GM21447 (cell line): Measurements from ENCODE around the gene UBE3B.

ENCODE experiments used
- ATAC-seq: cut with Tn5 transposase; IDR thresholded peaks from one replicate; pipeline ENCODE4 v1.9.1; 2021; ENCODE audit not compliant: unreplicated experiment

UBE3B gene

DNA sequence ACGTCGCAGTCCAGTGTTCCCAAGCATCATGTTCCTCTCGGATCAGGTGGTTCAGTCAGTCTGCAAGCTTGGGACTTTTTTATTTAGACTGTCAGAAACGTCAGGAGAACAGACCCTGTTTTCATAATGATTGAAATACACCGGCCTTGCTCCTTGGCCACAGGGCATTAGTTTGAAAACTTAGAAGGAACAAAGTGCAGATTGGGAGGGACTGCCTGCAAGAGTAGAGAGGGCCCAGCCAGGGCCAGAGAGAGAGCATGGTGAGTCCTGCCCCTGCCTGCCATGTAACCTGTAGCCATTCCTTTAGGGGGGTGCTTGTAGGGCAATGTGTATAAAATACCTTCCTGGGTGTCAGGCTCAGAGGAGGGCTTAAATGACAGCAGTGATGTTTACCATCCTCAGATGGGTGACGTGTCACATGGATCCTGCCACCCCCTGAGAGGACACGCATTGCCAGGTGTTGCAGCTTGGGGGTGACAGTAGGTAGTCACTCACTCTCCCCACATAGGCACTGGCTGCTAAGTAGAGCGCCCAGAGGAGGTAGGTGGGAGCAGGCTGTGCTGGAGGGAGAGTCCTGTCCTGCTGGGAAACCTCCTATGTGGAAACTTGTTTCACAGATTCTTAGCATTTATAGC is 50.2 kb downstream of the UBE3B start:
- no peak for ATAC-seq

DNA sequence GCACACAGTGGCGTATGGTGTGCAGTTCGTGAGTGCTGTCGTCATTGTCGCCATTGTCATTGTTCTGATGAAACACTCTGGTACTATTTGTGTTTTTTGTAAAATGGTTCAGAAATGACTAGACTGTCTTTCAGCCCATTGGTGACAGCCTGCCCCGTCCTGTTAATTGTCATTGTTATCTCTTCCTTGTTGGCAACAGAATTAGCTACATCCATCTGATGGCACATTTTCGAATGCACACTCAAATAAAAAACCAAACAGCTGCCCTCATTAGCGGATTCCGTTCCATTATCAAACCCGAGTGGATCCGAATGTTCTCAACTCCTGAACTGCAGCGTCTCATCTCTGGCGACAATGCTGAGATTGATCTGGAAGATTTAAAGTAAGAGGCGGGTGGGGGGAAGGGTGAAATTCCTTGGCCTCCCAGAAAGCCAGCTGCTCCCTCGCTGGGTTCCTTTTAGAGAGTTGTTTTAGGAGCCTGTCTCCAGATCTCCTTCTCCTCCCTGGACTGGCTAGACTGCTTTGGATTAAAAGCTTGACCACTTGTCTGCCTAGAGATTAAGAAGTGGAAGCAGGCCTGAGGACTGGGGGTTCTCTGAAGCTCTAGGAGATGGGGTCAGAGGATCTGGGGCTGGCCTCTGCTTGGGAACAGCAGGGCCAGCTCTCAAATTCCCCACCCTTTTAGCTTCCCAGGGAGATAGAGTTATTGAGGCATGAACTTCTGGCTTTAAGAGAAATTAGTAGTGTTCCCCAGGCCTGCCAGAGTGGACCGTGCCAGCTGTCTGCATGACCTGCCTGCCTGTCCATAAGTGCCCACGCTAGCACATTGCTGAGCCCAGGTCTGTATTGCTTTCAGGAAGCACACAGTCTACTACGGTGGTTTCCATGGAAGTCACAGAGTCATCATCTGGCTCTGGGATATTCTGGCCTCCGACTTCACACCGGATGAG is 52.5 kb downstream of the UBE3B start:
- ATAC-seq = no peak

DNA sequence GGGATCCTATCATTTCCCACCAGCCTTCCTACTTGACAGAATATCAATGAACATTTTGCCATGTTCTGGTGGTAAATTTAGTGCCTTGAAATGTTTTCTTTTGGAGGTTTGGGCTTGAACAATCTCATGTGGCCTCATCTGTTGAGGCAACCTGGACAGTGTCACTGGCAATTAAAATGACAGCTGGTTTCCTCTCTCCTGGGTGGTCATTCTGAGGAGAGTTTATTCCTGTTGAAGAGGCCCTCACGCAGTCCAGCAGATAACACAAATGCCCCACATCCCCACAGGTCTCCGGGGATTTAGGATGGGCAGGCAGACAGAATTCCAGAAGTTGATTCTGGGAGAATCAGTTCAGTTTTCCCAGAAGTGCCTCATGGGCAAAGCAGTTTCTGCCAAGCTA is 54.0 kb downstream of the UBE3B start:
- no peak for ATAC-seq

DNA sequence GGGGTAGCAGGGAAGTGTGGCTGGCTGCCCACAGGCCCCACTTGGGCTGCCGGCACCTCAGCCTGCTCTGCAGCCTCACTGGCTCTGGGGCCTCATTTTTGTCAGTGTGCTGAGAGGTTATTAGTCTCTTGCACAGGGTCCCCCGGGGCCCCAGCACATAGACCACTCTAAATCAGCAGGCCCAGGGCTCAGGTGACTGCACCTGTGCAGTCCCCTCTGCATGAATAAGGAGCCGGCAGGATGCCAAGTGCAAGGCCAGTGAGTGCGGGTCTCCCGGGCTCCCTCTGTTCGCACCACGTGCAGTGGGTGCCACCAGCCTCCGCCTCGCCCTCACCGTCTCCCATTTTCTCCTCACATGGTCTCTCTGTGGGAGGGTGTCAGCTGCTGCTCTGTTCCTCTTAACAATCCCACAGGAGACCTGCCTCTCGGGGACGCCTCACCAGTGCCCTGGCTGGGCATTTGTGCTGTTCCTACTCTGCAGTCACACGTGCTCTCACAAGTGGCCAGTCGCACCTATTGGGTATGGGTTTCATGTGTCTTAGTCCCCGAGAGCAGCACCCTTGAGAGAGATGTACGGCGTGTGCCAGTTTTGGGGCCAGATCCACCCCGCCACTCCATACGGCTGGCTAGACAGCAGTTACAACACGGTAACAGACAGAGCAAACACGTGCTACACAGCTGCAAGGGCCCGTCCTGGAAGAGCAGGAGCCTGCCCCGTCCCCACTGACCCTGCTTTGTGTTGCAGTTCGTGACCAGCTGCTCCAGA is 55.5 kb downstream of the UBE3B start:
- ATAC-seq = no peak

- ATAC-seq = no peak
Measured at GRCh38 chr12:109533487-109533740, 56.0 kb downstream of the UBE3B start.

GRCh38 chr12:109534456-109534855 is 57.0 kb downstream of the UBE3B start:
- no peak for ATAC-seq

GRCh38 chr12:109535231-109535862 is 57.9 kb downstream of the UBE3B start:
- ATAC-seq = no peak

DNA sequence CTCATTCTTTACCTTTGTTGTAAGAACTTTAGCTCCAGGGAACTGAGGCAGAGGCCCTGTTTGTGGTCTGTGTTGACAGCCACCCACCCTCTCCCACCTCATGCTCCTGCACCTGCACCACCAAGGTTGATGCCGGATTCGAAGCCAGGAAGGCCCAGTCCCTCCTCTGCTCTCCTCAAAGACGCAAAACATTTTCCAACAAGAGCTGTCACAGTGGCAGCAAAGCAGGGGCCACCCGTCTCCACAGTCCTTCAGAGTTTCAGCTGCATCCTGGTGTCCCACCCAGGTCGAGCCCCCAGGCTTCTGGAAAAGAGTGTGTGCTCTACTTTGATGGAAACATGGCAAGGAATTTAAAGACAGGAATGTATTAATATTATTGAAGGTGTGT is 58.4 kb downstream of the UBE3B start:
- no peak for ATAC-seq

DNA sequence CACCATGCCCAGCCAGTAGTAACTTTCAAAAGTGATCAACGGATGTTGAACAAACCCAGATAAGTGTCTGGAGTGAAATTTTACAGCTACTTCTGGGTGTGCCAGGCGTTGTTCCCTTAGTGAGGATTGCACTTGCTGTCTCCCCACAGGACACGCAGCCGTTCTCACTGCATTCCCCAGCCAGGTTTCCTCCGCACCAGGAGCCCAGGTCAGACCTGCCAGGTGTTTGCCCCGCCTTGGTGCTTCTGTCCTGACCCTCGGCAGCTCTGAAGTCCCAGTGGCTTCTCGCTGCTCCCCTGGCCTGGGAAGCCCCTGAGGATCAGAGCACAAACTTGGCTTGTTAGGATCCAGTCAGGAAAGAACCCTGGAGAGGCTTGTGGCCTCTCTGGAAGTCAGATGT is 59.7 kb downstream of the UBE3B start:
- no peak for ATAC-seq

DNA sequence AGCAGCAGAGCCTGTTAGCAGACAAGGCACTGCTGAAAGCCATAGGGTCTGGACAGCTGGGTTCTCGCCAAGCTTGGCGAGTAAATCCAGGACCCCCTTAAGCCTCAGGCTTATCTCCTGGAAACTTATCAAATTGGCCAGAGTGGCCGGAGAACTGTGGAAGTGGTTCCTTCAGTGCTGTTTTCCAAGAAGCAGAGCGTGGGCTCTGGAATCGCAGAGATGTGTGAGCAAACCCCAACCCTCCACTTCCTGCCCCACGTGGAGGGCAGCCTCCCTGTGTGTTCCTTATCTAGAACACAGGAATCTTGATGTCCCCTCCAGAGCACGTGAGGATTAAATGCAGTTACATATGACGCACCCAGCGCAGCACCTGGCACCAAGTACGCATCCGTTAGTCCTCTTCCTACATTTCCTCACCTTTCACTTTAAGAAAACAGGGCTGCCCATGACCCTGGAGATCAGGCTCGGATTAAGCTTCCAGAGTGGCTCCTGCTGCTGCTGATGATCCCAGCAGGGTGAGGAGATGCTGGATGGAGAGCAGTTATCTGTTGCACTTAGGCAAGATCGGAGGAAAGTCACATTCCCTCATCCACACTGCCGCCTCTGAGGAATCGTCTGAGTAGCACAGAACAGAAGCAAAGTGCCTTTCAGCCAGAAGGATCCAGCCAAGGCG is 60.9 kb downstream of the UBE3B start:
- ATAC-seq = no peak

- ATAC-seq = no peak
Measured at GRCh38 chr12:109539508-109539907, 62.1 kb downstream of the UBE3B start.

GRCh38 chr12:109540526-109541412 is 63.3 kb downstream of the UBE3B start:
- ATAC-seq = no peak

GRCh38 chr12:109541413-109541726 is 63.9 kb downstream of the UBE3B start:
- ATAC-seq = no peak

GRCh38 chr12:109542014-109542413 is 64.6 kb downstream of the UBE3B start:
- ATAC-seq = no peak

- ATAC-seq = no peak
Measured at GRCh38 chr12:109542876-109543275, 65.4 kb downstream of the UBE3B start.

- no peak for ATAC-seq
Measured at GRCh38 chr12:109544955-109545531, 67.6 kb downstream of the UBE3B start.

GRCh38 chr12:109545826-109546225 is 68.4 kb downstream of the UBE3B start:
- ATAC-seq = no peak

GRCh38 chr12:109547286-109547685 is 69.9 kb downstream of the UBE3B start:
- no peak for ATAC-seq

DNA sequence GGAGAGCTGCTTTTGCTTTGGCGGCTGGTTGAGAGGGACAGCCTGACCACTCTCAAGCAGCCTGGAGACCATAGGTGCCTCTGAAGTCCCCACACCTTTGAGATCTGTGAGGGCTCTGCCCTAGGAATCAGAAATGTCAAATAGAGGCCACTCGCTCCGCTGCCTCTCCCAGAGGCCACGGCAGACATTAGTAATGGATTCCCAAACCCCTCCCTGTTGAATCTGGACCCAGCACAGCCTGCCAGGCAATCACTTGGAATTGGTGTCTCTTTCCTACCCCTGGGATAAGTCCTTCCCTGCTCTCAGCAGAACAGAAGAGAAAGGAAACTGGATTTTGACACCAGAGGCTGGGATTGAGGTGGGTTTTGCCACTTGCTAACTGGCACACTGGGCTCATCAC is 70.8 kb downstream of the UBE3B start:
- no peak for ATAC-seq
